WERI-Rb-1 (cell line): ENCODE results near the gene NT5DC4.
A peak's percentile ranks its signal among the peaks of the same experiment; 100 is the strongest.

ENCODE experiments used
- DNase-seq: peaks from one replicate; pipeline ENCODE4 v3.0.0-alpha.2; 2020
- H3K27ac ChIP-seq: fragments of 250-450 bp; sonication (Bioruptor Pico); 2 replicates; pipeline ENCODE4 v1.5.1; 2020; ENCODE audit warnings: mild to moderate bottlenecking, moderate library complexity
- H3K27me3 ChIP-seq: fragments of 250-450 bp; sonication (Bioruptor Pico); 2 replicates; pipeline ENCODE4 v1.5.1; 2021; ENCODE audit warnings: mild to moderate bottlenecking, low read depth, moderate library complexity; ENCODE audit not compliant: insufficient read depth, severe bottlenecking
- H3K36me3 ChIP-seq: fragments of 250-450 bp; sonication (Bioruptor Pico); 2 replicates; pipeline ENCODE4 v1.5.1; 2020; ENCODE audit warnings: mild to moderate bottlenecking, moderate library complexity
- H3K4me3 ChIP-seq: 2 replicates; pipeline ENCODE4 v1.5.1; 2011; ENCODE audit warnings: low read depth, mild to moderate bottlenecking, control low read depth, low read length
- H3K9me3 ChIP-seq: fragments of 250-450 bp; sonication (Bioruptor Pico); 2 replicates; pipeline ENCODE4 v1.5.1; 2021; ENCODE audit warnings: mild to moderate bottlenecking, moderate library complexity; ENCODE audit not compliant: severe bottlenecking
- CTCF ChIP-seq: IDR thresholded peaks from 2 replicates; pipeline ENCODE4 v1.5.1; 2011; ENCODE audit warnings: low read depth, mild to moderate bottlenecking, control low read depth, inconsistent platforms, low read length

The NT5DC4 gene

GRCh38 chr2:112722816-112723546 lies 2.2 kb downstream of the NT5DC4 start:
- Histone ChIP-seq H3K27ac (no peak overlapping the region), H3K27me3 (no peaks in the 10 kb centered on the region), H3K36me3 (no peaks in the 10 kb centered on the region), H3K4me3 (no peak overlapping the region), H3K9me3 (no peaks in the 10 kb centered on the region)
- no peak for DNase-seq
- no peak for TF ChIP-seq CTCF

- DNase-seq: no peak
Observed at GRCh38 chr2:112723547-112723940, 2.7 kb downstream of the NT5DC4 start.

GRCh38 chr2:112723995-112724394 lies 3.2 kb downstream of the NT5DC4 start:
- no peaks in the 10 kb centered on the region for H3K27me3 ChIP-seq
- TF ChIP-seq CTCF: no peak
- no peaks in the 10 kb centered on the region for H3K36me3 ChIP-seq

More at GRCh38 chr2:112723547-112723940, 2.7 kb downstream of the NT5DC4 start:
- Histone ChIP-seq H3K36me3 (no peaks in the 10 kb centered on the region), H3K27me3 (no peaks in the 10 kb centered on the region), H3K27ac (no peak overlapping the region), H3K4me3 (no peak overlapping the region), H3K9me3 (no peaks in the 10 kb centered on the region)
- TF ChIP-seq CTCF: no peak

GRCh38 chr2:112724591-112725525 lies 4.0 kb downstream of the NT5DC4 start:
- H3K9me3 ChIP-seq: no peaks in the 10 kb centered on the region
- H3K27ac ChIP-seq: no peak overlapping the region
- peak; percentile 46 for DNase-seq
- no peaks in the 10 kb centered on the region for H3K27me3 ChIP-seq
- H3K36me3 ChIP-seq: no peaks in the 10 kb centered on the region
- peak; percentile 59 for TF ChIP-seq CTCF
- no peak overlapping the region for H3K4me3 ChIP-seq

More at GRCh38 chr2:112723995-112724394, 3.2 kb downstream of the NT5DC4 start:
- H3K27ac ChIP-seq: no peak overlapping the region
- H3K9me3 ChIP-seq: no peaks in the 10 kb centered on the region
- no peak overlapping the region for H3K4me3 ChIP-seq
- DNase-seq: no peak

GRCh38 chr2:112725545-112726457 lies 5.0 kb downstream of the NT5DC4 start:
- no peaks in the 10 kb centered on the region for H3K36me3 ChIP-seq
- H3K9me3 ChIP-seq: no peaks in the 10 kb centered on the region
- DNase-seq: no peak
- TF ChIP-seq CTCF: no peak
- no peak overlapping the region for H3K4me3 ChIP-seq
- no peak overlapping the region for H3K27ac ChIP-seq
- H3K27me3 ChIP-seq: no peaks in the 10 kb centered on the region
